Suppressor macrophage (primary cell): ENCODE measurements around the gene ZNF708.
A peak's percentile ranks its signal among the peaks of the same experiment; 100 is the strongest.
"Not testable (repeated sequence)": the region's sequence is repeated elsewhere in the genome, so short reads cannot be mapped to it uniquely, and the experiment has no call there.

Source experiments
- DNase-seq, 4 experiments: peaks; one replicate each; pipeline ENCODE4 v3.0.0-alpha.2; 2020 to 2022
- total RNA-seq, 17 experiments: gene quantifications; one replicate each; lab custom pipeline; 2026; ENCODE audit warnings: mixed read lengths in 6 of 17, inconsistent platforms in 3 of 17; lab: John Stamatoyannopoulos, UW

Gene ZNF708
- 4.7 to 18.6 (median 9.2) reads per million in 17 experiments for total RNA-seq

- peak; percentile 90 to 95 (median 94) for DNase-seq
Measured at GRCh38 chr19:21328885-21329605, at the start of gene ZNF708. Gene ZNF708, minus strand, starts transcription at chr19:21329410. Its CDS starts 198 bp downstream, at chr19:21329212.

GRCh38 chr19:21362291-21362690, 33.1 kb upstream of the ZNF708 start:
- DNase-seq: no peak

GRCh38 chr19:21358768-21359451, 29.7 kb upstream of the ZNF708 start, which contains the start of gene ZNF738:
Gene ZNF738, plus strand, starts transcription at chr19:21359000. Its CDS starts 141 bp downstream, at chr19:21359141.
- peak; percentile 92 to 97 (median 94) for DNase-seq

GRCh38 chr19:21352830-21353229, 23.6 kb upstream of the ZNF708 start:
- DNase-seq: no peak

- not testable (repeated sequence) for DNase-seq
Measured at GRCh38 chr19:21344841-21345240, 15.6 kb upstream of the ZNF708 start.

GRCh38 chr19:21335721-21336120, 6.5 kb upstream of the ZNF708 start:
- no peak for DNase-seq

- DNase-seq: peak in 3 of 4 experiments; percentile 1 to 13 (median 6)
Measured at GRCh38 chr19:21328406-21328805, 804 bp downstream of the ZNF708 start.

GRCh38 chr19:21326169-21326568, 3.0 kb downstream of the ZNF708 start:
- DNase-seq: no peak

GRCh38 chr19:21323000-21323399, 6.2 kb downstream of the ZNF708 start:
- DNase-seq: no peak

- no peak for DNase-seq
Measured at GRCh38 chr19:21322528-21322927, 6.7 kb downstream of the ZNF708 start.

- DNase-seq: no peak
Measured at GRCh38 chr19:21321996-21322395, 7.2 kb downstream of the ZNF708 start.

GRCh38 chr19:21321134-21321533, 8.1 kb downstream of the ZNF708 start:
- no peak for DNase-seq

GRCh38 chr19:21317821-21318220, 11.4 kb downstream of the ZNF708 start:
- DNase-seq: no peak

GRCh38 chr19:21314676-21315075, 14.5 kb downstream of the ZNF708 start:
- peak; percentile 34 to 64 (median 47) for DNase-seq

- not testable (repeated sequence) for DNase-seq
Measured at GRCh38 chr19:21312807-21313206, 16.4 kb downstream of the ZNF708 start.

- DNase-seq: peak in 2 of 4 experiments; percentile 36 to 55
Measured at GRCh38 chr19:21308773-21309172, 20.4 kb downstream of the ZNF708 start.

- DNase-seq: not testable (repeated sequence)
Measured at GRCh38 chr19:21306881-21307479, 22.2 kb downstream of the ZNF708 start.

- DNase-seq: not testable (repeated sequence)
Measured at GRCh38 chr19:21293768-21294167, 35.4 kb downstream of the ZNF708 start.

GRCh38 chr19:21269813-21270212, 59.4 kb downstream of the ZNF708 start:
- no peak for DNase-seq

GRCh38 chr19:21264891-21265290, 64.3 kb downstream of the ZNF708 start:
- DNase-seq: no peak

GRCh38 chr19:21264416-21264815, 64.8 kb downstream of the ZNF708 start:
- DNase-seq: no peak

- DNase-seq: not testable (repeated sequence)
Measured at GRCh38 chr19:21260848-21261381, 68.3 kb downstream of the ZNF708 start.
